ENCODE data around the gene GAREM2. TPM values are rescaled to one million over a fixed set of nuclear protein-coding genes. Genes with fewer than 3 reads are reported as not detected.
A peak's percentile ranks its signal among the peaks of the same experiment; 100 is the strongest.

The GAREM2 gene
- total and polyA plus RNA-seq, 9 of the 15 experiments (the other 6 are each of a cell fraction or from before 2014, with no cell fraction given) = 1.7 to 12.4 (median 2.5) TPM

DNA sequence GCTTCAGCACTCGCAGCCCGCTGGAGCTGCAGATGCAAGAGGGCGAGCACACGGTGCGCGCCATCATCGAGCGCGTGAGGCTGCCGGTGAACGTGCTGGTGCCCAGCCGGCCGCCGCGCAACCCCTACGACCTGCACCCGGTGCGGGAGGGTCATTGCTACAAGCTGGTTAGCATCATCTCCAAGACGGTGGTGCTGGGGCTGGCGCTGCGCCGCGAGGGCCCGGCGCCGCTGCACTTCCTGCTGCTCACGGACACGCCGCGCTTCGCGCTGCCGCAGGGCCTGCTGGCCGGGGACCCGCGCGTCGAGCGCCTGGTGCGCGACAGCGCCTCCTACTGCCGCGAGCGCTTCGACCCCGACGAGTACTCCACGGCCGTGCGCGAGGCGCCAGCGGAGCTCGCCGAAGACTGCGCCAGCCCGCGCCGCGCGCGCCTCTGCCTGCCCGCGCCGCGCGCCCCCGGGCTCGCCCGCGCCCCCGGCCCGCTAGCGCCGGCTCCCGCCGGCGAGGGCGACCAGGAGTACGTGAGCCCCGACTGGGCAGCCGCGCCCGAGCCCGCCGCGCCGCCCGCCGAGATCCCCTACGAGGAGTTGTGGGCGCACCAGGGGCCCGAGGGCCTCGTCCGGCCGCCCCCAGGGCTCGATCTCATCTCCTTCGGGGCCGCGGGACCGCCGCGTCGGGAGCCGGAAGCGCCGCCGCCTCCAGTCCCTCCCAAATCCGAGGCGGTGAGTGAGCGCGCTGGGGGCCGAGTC is 11.8 kb downstream of the GAREM2 start (continued):
- peak; percentile 45 for TF ChIP-seq CHD1 (IDR thresholded peaks at IDR 0.05; ENCODE audit: low read length)
- no peak for TF ChIP-seq PRDM10 (IDR thresholded peaks at IDR 0.05; ENCODE audit: partially characterized antibody)
- TF ChIP-seq CC2D1A (IDR thresholded peaks at IDR 0.05) = no peak
- no peak for TF ChIP-seq PRMT5 (CRISPR knock-in tag; IDR thresholded peaks at IDR 0.05)
- TF ChIP-seq SRSF9 (IDR thresholded peaks at IDR 0.05; ENCODE audit: borderline replicate concordance, low read depth, low read length) = no peak
- no peak for TF ChIP-seq EWSR1 (IDR thresholded peaks at IDR 0.05; ENCODE audit: borderline replicate concordance, low read depth, partially characterized antibody)
- TF ChIP-seq ZNF707 (CRISPR knock-in tag; conservative IDR thresholded peaks at IDR 0.05) = no peak
- no peak for TF ChIP-seq HNRNPH1 (optimal IDR thresholded peaks at IDR 0.05; ENCODE audit: low read depth, low read length)
- no peak for TF ChIP-seq GTF2A2 (tag; IDR thresholded peaks at IDR 0.05)
- TF ChIP-seq BRD9 (IDR thresholded peaks at IDR 0.05; ENCODE audit: low read depth, partially characterized antibody) = no peak
- TF ChIP-seq IRF1 (CRISPR knock-in tag; IDR thresholded peaks at IDR 0.05; ENCODE audit: borderline replicate concordance) = no peak
- TF ChIP-seq ELF2 (CRISPR knock-in tag; IDR thresholded peaks at IDR 0.05) = peak; percentile 39; the same call in 1 of the 2 replicates
- TF ChIP-seq TSHZ1 (CRISPR knock-in tag; IDR thresholded peaks at IDR 0.05) = no peak
- TF ChIP-seq ZKSCAN3 (CRISPR knock-in tag; IDR thresholded peaks at IDR 0.05) = no peak
- TF ChIP-seq, protein P1, sequence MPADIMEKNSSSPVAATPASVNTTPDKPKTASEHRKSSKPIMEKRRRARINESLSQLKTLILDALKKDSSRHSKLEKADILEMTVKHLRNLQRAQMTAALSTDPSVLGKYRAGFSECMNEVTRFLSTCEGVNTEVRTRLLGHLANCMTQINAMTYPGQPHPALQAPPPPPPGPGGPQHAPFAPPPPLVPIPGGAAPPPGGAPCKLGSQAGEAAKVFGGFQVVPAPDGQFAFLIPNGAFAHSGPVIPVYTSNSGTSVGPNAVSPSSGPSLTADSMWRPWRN (IDR thresholded peaks at IDR 0.05; ENCODE audit: low read depth) = no peak
- no peak for TF ChIP-seq SRF (CRISPR knock-in tag; IDR thresholded peaks at IDR 0.05)
- no peak for TF ChIP-seq MXI1 (IDR thresholded peaks at IDR 0.05; ENCODE audit: low read depth, low read length)
- TF ChIP-seq, protein P2, sequence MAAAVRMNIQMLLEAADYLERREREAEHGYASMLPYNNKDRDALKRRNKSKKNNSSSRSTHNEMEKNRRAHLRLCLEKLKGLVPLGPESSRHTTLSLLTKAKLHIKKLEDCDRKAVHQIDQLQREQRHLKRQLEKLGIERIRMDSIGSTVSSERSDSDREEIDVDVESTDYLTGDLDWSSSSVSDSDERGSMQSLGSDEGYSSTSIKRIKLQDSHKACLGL (CRISPR knock-in tag; IDR thresholded peaks at IDR 0.05; ENCODE audit: borderline replicate concordance, poor library complexity, severe bottlenecking) = no peak
- TF ChIP-seq TAF7 (tag; IDR thresholded peaks at IDR 0.05) = no peak
